Ureter (tissue), 1 donor: Measurements from ENCODE around the gene FBXL14. TPM values are rescaled to one million over a fixed set of nuclear protein-coding genes. Genes with fewer than 3 reads are reported as not detected.

Experiments
- DNase-seq: peaks from one replicate; pipeline ENCODE4 v3.0.0-alpha.2; 2020; ENCODE audit warnings: low spot score
- total RNA-seq: library from RNA; stranded (reverse); gene quantifications from one replicate; pipeline ENCODE4 v1.2.4, GENCODE V29; 2023
- donor health status: DM: yes; HTN: yes; CAD: no.

Gene FBXL14
- total RNA-seq, 1 donor from 2014 or later, result 12.8 TPM

GRCh38 chr12:1533602-1534304, 60.6 kb downstream of the FBXL14 start:
- no peak for DNase-seq

- DNase-seq, result no peak
These were observed 61.2 kb downstream of the FBXL14 start for GRCh38 chr12:1533205-1533601.

- DNase-seq, result no peak
These were observed 61.8 kb downstream of the FBXL14 start for GRCh38 chr12:1532375-1533165.

- no peak for DNase-seq
These were observed 62.6 kb downstream of the FBXL14 start for GRCh38 chr12:1531654-1532374.

- no peak for DNase-seq
These were observed 63.2 kb downstream of the FBXL14 start for GRCh38 chr12:1531153-1531653.

- DNase-seq, result no peak
These were observed 63.7 kb downstream of the FBXL14 start for GRCh38 chr12:1530592-1531152.

- no peak for DNase-seq
These were observed 64.4 kb downstream of the FBXL14 start for GRCh38 chr12:1529862-1530591.

- DNase-seq, result no peak
These were observed 65.0 kb downstream of the FBXL14 start for GRCh38 chr12:1529228-1529861.

GRCh38 chr12:1528791-1529190, 65.6 kb downstream of the FBXL14 start:
- no peak for DNase-seq

- no peak for DNase-seq
These were observed 66.6 kb downstream of the FBXL14 start for GRCh38 chr12:1527789-1528188.

- DNase-seq, result no peak
These were observed 68.5 kb downstream of the FBXL14 start for GRCh38 chr12:1525858-1526257.

GRCh38 chr12:1523558-1524050, 70.8 kb downstream of the FBXL14 start:
- no peak for DNase-seq

- DNase-seq, result no peak
These were observed 71.3 kb downstream of the FBXL14 start for GRCh38 chr12:1523046-1523445.

- DNase-seq, result no peak
These were observed 74.7 kb downstream of the FBXL14 start for GRCh38 chr12:1519642-1520041.

GRCh38 chr12:1518591-1519516, 75.5 kb downstream of the FBXL14 start:
- DNase-seq, result no peak

GRCh38 chr12:1517734-1518525, 76.5 kb downstream of the FBXL14 start:
- no peak for DNase-seq

- DNase-seq, result no peak
These were observed 77.4 kb downstream of the FBXL14 start for GRCh38 chr12:1517007-1517406.
